ENCODE data around the gene PGPEP1.
"Not testable (repeated sequence)": the region's sequence is repeated elsewhere in the genome, so short reads cannot be mapped to it uniquely, and the experiment has no call there.

Gene PGPEP1

DNA sequence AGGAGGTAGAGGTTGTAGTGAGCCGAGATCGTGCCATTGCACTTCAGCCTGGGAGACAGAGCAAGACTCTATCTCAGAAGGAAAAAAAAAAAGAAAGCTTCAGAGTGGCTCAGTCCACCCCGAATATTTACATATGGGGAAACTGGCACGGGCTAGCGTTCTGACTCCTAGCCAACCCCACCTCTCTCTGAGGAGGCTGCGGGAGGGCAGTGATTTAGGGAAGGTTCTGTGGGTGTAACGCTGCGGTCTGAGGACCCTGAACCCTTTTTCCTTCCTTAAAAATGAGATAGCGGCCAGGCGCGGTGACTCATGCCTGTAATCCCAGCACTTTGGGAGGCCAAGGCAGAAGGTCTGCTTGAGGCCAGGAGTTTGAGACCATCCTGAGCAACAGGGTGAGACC, 52.0 kb downstream of the PGPEP1 start:
- no peak for DNase-seq

DNA sequence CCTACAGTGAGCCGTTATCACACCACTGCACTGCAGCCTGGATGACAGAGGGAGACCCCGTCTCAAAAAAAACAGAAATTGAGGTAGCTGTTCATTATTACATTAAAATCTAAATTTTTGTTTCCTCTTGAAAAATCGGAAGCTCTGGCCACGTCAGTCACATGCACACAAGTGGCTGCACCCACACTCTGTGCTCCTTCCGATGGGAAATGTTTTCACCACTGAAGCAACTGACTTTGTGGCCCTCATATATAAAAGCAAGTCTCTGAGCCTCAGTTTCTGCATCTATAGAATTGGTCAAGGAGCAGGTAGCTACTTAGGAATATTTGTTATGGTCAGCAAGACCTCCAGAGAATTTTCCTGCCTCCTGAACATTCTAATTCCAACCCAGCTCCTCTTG, 52.5 kb downstream of the PGPEP1 start:
- no peak for DNase-seq

DNA sequence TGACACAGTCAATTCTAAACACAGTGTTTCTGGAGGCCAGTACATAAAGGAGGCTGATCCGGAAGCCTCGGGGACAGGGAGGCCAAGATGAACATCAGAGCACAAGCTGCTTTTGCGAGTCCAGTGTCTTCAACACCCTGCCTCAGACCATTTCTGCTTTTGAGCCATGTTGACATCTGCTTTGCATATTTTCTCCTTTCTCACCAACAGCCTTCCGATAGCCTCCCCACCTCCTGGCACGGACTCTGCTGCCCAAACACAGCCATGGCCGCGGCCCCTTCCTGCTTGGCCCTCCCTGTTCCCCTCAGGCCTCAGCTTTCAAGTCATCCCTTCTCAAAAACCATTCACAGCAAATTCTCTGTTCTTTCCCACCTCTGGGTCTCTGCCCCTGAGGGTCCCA, 53.4 kb downstream of the PGPEP1 start:
- no peak for DNase-seq

DNA sequence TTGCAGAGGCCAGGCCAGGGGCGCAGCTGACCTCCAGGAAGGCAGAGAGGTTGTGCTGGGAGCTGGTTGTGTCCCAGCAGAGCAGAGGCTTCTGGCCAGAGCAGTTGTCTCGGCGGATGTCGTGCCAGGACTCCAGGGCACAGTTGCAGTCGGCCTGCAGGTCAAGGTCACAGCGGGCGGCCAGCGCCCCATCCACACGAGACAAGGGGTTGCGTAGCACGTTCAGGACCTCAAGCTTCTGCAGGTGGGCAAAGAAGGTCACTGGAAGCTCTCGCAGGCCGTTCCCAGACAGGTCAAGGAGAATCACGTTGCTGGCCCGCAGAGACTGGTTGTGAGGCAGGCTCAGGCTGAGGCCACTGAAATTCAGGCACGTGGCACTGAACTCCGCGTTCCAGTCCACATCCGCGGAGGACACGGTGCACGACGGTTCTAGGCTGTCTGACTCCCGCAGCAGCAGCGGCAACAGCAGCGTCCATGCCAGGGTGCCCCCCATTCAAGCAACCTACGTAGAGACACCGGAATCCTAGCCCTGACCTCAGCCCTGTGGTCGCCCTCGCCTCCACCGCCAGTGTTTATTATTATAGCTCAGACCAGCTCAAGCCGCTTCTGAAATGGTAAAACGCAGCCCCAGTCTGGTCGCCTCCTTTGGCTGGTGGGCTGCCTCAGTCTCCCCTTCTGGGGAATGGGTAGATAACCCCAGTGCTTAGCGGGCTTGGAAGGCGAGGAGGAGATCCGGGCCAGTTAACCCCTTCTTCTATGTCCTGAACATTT, 56.3 kb downstream of the PGPEP1 start:
- DNase-seq = no peak

DNA sequence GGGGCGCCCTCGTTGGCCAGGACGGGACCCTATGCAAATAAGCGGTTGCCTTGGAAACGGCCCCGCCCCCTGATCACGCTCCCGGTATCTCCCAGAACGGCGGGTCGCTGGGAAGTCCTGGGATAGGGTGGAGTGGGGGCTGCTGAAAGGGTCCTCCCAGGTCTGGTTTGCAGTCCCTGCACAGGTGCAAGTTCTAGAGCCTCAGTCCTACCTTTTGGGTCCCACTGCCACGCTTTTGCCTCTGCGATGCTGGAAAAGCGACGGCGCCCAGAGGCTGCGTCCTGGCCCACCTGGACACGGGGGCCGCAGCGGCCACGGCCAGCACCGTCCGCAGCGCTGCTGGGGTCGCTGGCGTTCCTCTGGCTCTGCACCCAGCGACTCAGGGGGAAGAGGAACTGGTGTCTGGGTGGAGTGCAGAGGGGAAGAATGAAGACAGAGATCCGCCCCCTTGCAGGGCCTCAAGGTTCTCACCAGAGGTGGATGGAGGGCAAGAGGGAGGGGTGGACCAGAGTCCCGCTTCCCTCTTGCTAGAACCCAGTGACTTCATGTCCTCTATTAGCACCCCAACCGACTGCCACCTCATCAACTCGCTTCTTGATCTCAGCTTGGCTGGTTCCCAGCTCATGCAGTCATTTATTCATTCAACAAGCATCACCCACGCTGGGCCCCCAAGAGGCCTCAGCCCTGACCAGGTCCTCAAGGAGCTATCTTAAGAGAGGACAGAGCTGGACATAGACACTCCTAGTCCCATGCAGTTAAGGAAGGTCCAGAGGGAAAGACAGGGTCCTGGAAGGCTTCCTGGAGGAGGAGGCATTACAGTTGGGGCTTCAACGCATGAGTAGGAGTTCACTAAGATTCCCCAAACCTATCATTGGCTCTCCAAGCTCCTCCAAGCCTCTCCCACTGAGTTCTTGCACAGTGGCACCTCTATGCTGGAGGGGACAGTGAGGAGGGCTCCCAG, 57.1 kb downstream of the PGPEP1 start, which contains the start of gene LRRC25:
TSS of gene LRRC25 (minus strand) at position 381 of the 961 bp plus-strand sequence. CDS start 659 bp downstream, outside the sequence.
- peak; percentile 41 for DNase-seq

DNA sequence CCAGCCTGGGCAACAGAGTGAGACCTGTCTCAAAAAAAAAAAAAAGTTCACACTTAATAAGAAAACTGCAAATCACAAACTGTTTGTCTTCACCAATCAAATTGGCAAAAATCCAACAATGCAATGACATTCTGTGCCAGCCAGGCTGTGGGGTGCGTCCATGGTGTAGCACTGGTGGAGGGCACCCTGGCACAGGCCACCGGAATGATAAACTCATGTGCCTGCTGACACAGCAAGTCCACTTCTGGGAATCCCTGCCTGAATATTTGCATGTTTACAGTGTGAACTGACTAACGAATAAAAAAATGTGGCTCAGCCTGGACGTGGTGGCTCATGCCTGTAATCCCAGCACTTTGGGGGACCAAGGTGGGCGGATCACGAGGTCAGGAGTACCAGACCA, 58.6 kb downstream of the PGPEP1 start:
- no peak for DNase-seq

DNA sequence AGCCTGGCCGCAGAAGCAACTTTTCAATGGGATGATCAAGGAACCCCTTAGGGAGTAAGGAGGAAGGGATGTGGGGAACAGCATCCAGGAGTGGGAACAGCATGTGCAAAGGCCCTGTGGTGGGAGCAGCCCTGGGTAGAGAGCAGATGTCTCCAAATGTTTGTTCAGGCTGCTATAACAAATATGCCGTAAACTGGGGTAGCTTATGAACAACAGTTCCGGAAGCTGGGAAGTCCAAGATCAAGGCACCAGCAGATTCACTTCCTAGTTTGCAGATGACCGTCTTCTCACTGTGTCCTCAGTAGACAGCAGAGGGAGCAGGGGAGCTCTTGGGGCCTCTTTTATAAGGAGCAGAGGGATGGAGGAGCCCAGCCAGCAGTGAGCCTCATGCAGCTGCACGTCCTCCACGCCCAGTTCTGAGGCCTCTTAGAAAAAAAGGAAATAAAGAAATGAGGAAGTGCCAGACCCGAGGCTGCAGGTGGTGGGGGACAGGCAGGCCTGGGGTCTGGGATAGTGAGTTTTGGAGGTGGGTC, 61.2 kb downstream of the PGPEP1 start:
- peak; percentile 62 for DNase-seq

DNA sequence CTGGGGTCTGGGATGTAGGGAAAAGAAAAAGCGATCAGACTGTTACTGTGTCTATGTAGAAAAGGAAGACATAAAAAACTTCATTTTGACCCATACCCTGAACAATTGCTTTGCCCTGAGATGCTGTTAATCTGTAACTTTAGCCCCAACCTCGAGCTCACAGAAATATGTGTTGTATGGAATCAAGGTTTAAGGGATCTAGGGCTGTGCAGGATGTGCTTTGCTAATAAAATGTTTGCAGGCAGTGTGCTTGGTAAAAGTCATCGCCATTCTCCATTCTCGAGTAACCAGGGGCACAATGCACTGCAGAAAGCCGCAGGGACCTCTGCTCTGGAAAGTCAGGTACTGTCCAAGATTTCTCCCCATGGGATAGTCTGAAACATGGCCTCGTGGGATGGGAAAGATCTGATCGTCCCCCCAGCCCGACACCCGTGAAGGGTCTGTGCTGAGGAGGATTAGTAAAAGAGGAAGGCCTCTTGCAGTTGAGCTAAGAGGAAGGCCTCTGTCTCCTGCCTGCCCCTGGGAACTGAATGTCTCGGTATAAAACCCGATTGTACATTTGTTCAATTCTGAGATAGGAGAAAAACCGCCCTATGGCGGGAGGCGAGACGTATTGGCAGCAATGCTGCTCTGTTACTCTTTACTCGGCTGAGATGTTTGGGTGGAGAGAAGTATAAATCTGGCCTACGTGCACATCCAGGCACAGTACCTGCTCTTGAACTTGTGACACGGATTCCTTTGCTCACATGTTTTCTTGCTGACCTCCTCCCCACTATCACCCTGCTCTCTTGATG, 62.3 kb downstream of the PGPEP1 start:
- not testable (repeated sequence) for DNase-seq

DNA sequence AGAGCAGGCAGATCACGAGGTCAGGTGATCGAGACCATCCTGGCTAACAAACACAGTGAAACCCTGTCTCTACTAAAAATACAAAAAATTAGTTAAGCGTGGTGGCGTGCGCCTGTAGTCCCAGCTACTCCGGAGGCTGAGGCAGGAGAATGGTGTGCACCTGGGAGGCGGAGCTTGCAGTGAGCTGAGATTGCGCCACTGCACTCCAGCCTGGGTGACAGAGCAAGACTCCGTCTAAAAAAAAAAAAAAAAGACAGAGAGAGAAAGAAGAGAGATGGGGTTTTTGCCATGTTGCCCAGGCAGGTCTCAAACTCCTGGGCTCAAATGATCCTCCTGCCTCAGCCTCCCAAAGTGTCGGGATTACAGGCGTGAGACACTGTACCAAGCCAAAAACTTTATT, 65.4 kb downstream of the PGPEP1 start:
- DNase-seq = not testable (repeated sequence)

DNA sequence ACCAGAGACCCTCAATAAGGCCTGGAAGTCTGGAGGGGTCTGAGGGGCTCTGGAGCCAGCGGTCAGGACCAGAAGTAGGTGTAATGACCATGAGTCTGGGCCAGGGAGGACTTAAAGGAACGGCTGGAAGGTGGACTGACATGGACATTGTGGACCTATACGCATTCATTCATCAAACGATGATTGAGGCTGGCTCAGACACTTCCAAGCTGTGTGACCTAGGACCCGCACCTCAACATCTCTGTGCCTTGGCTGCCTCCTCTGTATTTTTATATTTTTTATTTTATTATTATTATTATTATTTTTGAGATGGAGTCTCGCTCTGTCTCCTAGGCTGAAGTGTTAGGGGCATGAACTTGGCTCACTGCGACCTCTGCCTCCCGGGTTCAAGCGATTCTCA, 66.4 kb downstream of the PGPEP1 start:
- DNase-seq = no peak

DNA sequence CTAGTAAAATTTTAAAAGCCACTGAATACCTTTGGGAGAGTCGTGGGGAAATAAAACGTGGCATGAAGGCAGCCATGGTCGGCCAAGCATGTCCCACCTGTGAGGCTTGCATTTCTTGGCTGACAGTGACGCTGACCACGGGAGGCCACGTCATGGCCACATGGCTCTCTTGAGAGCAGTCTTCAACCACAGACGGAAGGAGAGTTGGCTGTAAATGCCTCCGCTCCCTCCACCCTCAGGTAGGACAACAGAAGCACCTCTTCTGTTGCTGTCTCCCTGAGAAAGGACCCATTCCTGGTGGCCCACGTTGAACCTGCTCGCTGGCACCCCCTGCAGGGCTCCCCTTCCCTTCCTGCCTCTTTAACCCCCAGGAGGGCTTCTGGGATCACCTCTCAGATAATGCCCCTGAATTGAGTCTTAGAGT, 67.7 kb downstream of the PGPEP1 start:
- peak; percentile 62 for DNase-seq

DNA sequence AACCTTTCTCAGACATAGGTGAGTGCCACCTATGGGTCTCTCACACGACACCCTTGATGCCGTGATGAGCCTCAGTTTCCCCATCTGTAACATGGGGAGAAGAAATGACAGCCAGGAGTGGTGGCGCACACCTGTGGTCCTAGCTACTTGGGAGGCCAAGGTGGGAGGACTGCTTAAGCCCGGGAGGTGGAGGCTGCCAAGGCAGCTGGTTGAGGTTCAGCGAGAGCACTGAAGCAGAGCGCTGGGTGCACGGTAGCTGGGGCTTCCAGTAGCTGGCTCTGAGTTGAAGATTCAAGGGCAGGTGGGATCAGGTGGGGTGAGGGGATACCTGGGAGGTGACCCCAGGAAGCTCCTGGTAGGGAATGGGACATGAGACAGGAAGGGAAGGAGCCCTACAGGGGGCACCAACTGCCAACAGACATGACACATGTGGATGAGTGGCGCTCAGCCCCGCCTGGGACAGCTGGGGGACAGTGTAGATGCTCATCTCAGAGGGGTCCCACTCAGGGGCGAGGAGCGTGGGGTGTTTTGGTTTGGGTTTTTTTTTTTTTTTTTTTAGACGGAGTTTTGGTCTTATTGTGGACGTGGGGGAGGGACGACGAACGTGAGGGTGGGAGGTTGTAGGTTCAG, 72.3 kb downstream of the PGPEP1 start:
- no peak for DNase-seq

DNA sequence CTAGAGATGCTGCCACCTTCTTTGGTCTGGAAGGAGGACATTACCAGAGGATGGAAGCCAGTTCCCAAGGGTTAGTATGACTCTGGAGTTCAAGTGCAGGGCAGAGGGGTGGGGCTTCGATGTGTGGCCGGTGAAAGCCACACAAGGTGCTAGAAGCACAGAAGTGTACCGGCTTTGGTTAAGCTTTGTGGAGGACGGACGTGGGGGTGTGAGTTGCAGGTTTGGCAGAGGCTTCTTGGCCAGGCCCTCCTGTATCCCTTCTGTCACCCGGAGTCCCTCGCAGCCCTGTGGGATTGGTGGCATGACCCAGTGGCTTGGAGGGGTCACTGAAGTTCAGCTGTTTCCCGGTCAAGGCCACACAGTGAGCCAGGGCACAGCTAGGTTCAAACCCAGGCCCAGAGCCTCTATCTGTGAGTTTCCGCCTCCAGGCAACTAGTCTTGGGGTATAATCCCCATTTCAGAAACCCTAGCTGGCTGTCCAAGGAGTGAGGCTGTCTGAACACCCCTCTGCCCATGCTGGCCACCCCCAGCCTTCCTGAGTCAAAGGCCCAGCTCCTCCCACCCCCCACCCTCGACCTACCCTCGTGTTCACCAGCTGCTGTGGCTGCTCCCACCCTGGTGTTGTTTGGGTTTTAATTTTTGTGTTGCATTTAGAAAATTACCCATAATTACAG, 74.2 kb downstream of the PGPEP1 start:
- peak; percentile 57 for DNase-seq

DNA sequence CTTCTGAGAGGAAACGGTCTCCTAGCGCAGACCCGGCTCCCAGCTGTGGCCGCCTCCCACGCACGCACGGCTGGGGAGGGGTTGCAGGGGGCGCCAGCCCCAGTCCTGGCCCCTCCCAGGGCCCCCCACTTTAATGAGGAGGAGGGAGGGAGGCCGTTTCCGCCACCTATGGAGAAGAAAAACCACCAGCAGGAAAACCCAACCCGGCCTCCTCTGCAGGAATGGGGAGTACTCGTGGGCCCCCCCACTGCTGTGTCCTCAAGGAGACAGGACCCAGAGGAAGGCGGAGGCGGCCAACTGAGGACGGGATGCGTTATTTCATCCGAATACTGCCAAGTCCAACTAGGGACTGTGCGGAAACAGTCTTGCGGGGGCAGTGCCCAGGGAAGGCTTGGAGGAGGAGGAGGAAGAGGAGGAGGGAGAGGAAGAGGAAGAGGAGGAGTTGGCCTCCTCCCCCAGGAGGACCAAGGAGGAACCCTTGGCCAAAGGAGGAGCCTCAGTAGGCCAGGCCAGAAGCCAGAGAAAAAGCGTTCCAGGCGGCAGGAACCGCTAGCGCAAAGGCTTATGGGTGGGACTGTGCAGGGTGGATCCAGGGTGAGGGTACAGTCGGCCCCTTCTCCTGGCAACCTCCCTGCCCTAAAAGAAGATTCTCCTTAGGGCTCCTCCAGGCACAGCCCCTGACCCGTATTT, 74.9 kb downstream of the PGPEP1 start:
- peak; percentile 95 for DNase-seq

DNA sequence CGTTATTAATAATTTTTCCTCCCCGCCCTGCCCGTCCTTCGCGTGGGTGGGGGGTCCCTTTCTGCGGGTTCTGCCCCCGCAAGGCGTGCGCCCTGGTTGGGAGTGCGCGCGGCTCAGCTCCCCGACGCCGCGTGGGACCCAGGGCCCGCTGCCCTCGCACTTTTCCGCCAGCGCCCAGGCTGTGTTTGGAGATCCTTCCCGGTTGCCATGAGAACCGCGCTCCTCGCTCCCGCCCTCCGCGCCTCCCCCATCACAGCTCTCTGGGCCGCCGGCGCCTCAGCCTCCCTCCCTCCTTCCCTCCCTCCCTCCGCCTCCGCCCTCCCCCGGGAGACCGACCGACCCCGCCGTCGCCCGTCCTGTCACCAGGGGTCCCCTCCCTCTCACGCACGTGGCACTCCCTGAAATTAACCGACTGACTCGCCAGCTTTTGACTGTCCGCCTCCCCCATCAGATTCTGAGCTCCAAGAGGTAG, 76.4 kb downstream of the PGPEP1 start:
- peak; percentile 96 for DNase-seq

DNA sequence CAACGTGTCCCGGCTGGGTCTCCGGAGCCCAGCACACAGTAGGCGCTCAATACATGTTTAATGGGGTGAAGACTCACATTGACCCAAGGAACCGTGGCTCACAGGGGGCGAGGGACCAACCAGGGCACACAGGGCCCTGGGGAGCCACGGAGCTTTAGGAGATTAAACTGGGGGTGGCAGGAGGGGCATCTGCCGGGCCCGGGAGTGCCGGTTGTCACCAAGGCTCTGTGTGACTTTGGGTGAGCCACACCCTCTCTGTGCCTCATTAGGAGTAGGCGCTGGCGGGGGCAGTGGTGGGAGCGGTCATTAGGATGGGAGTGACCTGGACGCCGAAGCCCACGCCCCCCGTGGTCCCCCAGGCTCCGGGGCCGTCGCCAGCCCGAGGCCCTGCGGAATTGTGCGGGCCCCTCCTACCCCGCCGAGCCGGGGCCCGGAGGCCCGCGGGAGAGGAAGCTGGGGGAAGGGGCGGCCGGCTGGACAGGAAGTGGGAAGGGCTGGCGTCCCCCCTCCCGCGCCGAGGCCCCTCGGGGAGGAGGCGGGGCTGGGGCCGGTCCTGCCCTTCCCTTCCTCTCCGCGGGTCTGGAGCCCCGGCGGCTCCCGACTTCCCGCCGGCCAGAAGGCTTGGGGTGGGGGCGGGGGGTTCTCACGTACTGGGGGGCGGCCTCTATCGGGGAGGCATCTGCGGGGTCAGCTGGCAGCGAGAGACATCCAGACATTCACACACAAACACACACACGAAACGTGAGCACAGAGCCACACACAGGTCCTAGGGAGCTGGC, 77.0 kb downstream of the PGPEP1 start:
- peak; percentile 97 for DNase-seq

DNA sequence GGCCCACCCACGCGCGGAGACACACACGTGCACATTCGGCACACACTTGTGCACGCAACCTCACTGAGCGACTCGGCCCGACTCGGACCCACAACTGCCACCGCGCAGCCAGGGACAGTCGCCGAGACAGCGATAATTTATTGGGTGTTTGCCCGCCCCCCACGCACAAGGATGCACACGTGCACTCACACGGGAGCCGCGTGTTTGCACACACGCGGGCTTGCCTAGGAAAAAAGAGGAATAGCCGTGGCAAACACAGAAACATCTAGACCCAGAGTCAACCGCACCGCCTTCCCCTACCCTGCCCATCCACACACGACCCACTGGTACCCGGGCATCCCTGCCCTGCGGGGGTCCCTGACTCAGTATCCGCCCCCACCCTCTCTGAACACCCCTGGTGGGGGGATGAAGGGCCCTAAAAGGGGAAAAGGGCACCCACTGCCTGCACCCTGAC, 77.7 kb downstream of the PGPEP1 start:
- DNase-seq = no peak

DNA sequence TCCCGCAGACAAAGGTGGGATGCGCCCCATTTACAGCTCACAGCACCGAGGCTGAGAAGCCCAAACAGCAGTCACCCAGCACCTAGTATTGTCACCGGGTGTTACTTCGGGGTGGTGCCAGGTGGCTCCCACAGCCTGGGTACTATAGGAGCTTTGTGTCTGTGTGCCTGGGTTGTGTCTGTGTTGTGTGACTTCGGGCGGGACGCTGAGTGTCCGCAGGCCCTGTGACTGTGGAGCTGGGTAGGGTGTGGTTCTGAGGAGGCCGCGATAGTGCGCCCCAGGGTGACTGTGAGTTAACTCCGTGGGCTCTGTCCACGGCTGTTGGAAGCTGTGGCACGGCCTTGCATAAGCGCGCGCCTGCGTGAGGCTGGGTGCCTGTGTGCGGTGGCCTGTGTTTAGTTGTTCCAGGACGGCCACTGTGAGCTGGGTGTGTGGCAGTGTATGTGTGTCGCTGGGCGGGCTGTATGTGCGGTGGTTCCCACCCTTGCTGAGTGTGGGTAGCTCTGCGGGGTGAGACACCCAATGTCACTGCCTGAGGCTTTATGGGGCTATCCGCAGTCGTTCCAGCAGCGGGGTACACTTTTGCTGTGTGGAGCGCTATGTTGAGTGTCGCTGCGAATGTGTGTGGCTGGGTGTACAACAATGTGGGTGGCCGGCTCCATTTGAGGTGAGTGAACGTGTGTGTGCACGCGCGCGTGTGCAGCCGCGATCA, 78.2 kb downstream of the PGPEP1 start:
- DNase-seq = peak; percentile 78

DNA sequence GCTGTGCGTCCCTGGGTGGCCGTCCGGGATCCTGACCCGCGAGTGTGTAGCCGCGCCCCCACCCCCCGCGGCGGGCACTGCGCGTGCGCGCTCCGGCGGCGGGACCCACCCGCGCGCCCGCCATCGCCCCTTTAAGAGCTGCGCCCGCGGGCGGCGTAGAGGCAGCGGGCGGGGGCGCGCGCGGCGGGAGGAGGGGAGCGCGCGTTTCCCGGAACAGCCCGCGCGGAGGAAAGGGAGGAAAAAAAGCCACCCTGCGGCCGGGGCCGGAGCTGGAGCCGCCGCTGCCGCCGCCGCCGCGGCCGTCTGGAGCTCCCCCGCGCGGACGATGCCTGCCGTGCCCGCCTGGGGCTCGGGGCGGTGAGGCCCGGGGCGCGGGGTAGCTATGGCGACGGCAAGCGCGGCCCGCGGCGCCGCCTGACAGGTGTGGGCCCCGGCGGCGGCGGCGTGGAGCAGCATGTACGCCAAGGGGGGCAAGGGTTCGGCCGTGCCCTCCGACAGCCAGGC, 78.8 kb downstream of the PGPEP1 start, which contains the start of gene SSBP4:
TSS of gene SSBP4 (plus strand) at position 204 of the 504 bp plus-strand sequence. CDS start at position 455, 251 bp downstream.
- peak; percentile 96 for DNase-seq

Measured in NCI-H69 (cell line).